Hindlimb muscle (tissue), 1 donor: ENCODE data around the gene USP6NL. TPM values are rescaled to one million over a fixed set of nuclear protein-coding genes. Genes with fewer than 3 reads are reported as not detected.

Experiments used
- DNase-seq: peaks from one replicate; pipeline ENCODE4 v3.0.0-alpha.2; 2013
- polyA plus RNA-seq: library from polyadenylated mRNA; unstranded; fragments of 120-200 nt; gene quantifications from one replicate; pipeline ENCODE4 v1.2.1, GENCODE V29; 2013; ENCODE audit not compliant: insufficient read length

The USP6NL gene
- polyA plus RNA-seq, 1 donor: 8.6 TPM

DNA sequence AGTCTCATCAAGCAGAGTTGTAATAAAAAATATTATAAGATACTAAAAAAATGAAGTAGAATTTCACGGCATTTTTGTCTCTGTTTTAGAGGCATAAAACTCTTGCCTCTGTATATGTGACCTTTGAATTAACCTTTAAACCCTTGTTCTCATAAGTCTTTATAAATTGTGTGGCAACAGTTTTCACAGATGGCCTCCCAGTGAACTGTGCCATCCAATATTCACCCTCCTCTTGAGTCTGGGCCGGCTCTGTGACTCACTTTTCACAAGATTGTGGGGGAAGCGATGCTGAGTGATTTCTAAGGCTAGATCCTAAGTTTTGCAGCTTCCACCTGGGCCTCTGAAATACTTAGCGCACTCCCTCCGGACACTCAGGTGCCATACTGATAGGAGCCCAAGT is 4.6 kb upstream of the USP6NL start:
- no peak for DNase-seq

DNA sequence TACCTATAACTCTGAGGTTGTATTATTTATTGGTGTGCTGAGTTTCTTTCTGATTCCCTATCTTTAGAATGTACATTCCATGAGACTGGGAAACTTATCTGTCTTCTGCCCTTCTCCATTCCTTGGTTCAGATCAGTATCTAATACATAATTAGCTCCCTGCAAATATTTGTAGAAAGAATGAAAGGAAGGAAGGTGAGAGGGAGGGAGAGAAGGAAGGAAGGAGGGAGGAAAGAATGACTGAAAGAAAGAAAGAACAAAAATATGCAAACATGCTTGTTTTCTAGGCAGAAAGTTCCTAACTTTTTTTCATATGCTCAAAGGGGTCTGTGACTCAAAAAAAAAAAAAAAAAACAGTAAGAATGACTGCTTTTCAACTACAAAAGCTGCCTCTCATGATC is 3.9 kb upstream of the USP6NL start:
- DNase-seq: no peak

DNA sequence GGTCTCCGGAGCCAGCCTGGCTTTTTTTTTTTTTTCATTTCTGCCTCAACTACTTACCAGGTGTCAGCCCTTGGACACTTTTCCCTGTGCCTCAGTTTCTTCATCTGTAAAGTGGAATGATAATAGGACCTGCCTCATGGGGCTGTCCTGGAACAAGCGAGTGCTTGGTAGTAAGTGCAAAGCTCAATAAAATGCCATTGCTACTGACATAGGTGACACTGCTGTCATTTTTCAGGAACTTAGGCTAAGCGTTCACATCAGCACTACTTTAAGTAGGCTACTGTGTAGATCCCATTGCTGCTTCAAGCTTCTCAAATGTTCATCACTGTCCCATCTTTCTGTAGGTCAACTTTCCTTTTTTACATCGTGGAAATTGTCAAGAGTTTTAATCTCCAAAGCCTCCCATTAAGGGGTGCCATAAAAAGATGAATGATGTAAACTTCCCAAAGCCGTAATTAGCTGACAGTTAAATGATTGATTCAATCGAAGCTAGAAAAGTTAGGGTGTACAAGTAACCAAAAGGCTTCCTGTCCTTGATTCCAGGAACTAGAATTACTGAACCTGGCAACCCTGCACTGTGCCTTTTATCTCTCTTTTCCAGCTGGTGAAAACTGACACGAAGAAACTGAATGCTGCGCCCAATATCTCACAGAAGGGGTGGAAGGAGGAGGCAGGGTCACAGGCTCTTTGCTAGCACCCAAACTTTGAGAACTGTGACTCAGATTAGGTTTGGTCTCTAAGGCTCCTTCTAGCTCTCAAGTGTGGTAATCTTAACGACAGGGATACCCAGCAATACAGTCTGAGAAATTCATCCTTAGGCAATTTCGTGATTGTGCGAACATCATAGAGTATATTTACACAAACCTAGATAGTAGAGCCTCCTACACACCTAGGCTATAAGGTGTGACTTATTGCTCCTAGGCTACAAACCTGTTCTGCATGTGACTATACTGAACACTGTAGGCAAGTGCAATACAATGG is 861 bp upstream of the USP6NL start:
- peak; percentile 9 for DNase-seq

DNA sequence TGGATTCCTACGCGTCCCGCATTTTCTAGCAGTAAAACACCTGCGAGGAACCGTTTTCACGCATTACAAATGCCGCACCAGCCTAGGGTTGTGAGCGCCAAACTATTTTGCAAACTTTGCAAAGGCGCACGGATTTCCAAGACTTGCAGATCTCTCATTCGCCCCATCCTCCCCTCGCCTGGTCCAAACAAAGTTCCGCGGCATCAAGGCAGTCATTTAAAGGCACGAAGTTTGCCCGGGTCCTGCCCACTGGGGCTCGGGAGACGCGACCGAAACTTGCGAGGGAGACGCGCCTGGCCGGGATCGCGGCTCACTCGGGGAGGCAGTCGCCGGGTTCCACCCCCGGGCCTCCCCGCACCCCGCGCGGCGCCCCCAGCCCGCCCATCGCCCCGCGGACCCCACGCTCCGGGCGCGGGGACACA is 613 bp downstream of the USP6NL start:
- DNase-seq: peak; percentile 24

DNA sequence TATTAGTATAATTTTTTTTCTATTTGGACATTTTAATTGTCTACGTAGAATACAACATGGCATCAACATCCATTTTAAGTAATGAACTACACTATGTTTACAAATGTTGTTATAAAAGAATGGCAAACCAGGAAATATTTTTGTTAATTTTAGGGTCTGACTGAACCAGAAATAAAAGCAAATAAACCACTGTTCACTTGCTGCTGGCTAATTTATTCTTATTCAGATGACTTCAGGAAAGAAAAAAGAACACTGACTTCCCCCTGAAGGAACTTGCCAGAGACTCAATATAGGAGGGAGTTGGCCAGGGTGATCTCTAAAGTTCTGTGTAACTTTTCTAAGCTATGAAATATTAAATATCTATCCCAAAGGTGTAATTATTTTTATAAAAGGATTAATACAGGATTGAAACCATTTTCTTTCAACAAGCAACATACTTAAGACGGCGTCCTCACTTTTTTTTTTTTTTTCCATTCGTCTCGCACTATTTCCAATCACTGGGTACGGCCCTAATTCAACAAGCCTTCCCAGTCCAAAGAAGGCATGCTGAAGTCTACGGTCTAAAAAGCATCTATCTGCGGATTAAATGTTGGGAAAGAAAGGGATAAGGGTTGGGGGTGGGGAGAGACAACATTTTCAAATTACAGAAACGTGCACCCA is 1.2 kb downstream of the USP6NL start:
- DNase-seq: peak; percentile 8

DNA sequence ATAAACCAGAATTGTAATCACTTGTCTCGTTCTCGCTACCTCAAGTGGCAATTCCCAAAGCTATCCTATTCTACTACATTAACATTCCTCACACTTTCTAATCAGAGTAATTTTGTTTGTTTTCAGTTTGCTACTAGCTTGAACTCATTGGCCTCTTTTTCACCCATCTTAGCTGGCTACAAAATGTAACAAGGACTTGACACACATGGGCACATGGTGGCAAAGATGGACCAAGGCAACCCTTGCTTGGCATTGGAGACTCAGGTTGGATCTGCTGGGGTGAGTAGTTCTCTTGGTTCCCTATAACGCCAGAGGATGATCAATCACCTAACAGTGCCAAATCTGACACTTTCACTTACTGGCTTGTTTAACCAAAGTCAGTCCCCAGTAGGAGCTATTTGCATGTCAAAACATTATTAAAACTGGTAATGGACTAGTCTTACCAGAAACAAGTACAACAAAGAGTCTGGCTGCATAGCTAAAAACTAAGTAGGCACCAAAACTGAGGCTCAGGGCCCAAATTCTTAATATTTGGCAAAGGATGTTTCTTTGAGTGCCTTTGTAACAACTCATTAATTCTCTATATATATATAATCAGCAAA is 1.9 kb downstream of the USP6NL start:
- no peak for DNase-seq

DNA sequence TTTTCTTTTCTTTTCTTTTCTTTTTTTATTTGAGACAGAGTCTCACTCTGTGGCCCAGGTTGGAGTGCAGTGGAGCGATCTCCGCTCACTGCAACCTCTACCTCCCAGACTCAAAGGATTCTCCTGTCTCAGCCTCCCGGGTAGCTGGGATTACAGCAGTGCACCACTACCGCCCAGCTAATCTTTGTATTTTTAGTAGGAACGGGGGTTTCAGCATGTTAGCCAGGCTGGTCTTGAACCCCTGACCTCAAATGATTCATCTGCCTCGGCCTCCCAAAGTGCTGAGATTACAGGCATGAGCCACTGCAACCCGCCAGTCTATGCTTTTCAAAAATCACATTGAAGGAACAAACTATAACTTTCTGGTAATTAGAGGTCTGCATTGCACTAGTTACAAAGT is 2.4 kb downstream of the USP6NL start:
- no peak for DNase-seq

DNA sequence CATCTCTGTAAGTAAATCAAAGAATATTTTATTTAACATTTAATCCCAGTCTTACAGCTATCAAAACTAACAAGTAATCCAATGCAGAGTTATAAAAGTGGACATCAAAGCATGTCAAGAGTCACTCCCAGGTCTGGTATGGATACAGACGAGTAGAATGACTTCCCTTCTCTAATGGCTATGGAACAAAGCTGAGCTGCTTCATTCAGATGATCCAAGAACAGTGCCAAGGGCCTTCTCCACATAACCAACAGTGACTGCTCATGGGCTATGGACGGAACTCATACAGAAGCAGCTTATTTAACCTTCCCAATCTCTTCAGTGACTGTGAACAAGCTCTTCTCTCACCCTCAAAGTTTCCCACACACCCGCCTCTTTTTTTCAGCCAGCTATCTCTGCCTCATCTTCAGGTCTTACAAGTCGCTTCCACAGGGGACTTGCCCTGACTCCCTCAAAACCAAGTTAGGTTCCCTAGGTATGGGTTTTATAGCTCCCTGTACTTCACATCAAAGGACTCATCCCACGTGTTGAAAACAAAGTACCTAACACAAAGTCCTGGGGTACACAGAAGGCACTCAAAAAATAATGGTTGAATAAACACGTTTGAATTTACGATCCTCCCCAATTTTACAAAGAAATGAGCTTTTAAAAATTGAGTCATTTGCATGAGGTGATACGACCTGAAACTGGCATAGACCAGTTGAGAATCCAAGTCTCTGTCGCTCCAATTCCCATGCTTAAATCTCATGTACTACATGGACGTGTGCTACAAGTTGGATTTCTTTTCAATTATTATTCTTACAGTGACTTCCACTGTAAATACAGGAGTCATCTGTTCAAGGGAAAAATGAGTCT is 3.1 kb downstream of the USP6NL start:
- no peak for DNase-seq

DNA sequence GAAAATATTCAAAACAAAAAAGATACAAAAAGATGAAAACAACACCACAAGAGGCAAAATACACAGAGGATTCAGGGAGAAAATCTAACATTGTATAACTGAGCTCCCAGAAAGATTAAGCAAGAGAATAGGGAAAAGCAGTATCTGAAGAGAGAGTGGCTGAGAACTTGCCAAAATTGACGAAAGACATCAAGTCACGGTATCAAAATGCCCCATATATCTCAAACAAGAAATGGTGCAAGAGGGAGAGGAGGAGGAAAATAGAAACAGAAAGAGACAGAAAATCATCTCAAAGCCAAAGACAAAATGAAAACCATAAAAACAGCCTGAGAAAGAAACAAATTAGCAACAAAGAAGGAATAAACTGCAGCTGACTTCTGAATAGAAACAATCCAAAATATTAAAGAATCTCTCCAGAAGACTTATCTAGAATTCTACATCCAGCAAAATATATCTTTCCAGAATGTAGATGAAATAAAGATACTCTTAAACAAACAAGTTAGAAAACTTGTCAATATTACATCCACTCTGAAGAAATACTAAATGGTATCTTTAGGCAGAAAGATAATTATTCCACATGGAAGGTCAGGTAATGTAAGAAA is 5.5 kb downstream of the USP6NL start:
- no peak for DNase-seq

DNA sequence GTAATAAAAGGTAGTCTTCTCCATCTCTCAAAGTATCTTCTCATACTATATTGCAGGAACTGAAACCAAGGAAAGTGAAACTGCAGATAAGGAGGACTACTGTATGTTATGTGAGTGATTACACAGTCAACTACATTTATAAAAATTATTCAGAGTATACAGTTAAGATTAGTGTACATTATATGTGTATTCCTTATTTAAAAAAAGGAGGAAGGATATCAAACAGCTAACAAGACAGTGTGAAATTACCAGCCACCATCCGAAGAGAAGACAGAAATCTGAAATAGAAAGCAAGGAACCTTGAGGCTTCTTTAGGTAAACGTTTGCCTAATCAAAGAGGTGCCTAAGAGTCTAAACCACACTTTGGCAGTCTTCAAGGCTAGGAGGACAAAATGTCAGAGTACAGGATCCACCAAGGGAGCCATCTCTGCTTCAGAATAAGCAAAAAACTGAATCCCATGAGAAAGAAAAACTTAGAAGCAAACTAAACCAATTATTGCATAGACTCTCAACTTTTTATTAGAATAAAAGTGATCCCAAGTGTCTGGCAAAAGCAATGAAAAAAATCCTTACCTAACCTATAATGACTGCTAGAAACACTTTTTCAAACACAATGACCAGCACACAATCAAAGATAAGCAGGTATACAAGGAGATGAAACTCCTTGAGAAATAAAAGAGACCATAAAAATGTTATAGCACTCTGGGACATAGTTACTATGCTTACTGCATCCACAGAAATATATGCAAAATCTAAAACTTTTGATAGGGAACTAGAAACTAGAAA is 6.4 kb downstream of the USP6NL start:
- DNase-seq: no peak

DNA sequence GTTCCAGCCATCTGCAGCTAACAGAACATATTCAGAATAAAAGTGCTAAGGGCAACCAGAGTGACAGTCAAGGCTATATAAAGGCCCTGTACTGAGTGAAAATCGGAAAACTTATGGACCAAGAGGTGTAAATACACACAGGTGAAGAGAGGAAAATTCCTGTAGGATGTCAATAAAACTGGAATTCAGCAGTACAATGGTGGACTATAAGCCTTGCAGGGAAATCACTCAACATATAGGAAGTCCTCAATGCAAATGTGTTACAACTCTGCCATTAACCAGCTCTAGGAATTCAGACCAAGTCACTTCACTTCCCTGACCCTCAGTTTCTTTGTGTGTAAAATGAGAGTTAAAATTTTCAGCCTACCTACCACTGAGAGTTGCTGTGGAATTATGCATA is 7.7 kb downstream of the USP6NL start:
- no peak for DNase-seq

DNA sequence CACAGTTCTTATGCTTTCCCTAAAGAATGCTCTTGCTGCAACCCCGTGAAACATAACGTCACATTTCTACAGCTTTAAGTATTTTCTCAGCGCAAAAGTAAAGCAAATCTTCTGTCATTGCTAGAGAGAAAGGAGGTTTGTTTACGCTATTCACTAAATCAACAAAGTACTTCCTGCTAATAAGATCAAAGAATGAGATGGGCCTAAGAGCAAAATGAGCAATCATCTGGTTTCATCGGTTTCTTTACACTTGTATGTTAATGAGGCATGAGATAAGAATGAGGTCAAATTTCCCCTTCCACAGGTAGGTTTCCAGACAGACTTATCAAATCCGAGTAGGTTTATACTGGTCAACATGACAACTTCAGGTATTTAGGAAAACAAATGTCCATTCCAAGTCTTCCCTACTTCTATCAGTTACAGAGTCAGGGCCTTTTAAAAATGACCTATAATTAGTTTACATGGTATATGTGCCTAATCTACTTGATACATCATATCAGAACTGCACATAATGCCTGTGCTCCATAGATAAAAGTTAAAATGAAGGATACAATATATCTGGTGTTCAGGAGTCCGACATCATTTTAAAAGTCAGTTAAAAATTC is 8.4 kb downstream of the USP6NL start:
- no peak for DNase-seq

DNA sequence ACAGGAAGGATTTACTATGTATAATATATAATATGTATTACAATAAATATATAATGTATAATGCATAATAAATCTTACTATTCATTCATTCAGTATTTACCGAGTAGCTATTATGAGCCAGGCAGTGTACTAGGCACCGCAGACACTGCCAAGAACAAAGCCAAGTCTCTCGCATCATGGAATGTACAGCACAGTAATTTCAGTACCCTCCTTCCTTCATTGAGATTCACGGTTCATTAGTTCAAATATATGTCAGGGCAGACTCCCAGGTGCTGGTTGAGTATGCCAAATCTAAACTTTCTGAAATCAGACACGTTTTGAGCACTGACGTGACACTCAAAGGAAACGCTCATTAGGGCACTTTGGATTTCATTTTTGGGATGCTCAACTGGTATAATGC is 9.1 kb downstream of the USP6NL start:
- DNase-seq: no peak

DNA sequence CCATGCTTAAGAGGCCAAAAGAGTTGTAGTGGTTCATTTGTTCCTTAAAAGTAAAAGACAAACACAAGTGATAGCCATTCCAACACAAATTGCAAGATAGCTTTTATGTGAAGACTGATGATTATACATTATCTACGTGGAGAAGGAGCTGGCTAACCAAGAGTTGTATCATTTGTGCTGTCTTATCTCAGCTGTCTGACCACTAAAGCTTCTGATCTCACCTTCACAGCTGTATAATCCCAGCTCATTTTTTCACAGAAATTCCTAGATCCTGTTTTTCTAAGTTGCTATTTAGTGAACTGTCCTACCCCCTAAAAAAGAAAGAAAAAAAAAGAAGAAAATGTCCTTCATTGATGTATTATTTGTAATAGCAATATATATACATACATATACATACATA is 9.8 kb downstream of the USP6NL start:
- no peak for DNase-seq

DNA sequence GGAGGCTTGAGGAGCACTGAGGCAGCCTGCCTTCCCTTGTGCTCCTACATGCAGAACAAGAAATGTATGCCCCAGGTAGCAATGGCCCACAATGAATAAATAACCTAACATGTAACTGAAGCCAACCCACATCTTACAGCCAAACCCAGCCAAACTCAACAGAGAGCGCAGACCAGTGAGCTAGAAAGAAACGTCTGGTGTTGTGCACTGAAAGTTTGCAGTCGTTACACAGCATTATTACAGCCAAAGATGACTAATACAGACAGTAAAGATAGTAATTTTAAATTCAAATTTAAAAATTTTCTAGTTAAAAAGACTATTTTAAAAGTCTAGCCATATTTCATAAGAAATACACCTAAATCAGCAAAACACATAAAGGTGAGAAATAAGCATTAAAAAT is 11.2 kb downstream of the USP6NL start:
- DNase-seq: no peak

DNA sequence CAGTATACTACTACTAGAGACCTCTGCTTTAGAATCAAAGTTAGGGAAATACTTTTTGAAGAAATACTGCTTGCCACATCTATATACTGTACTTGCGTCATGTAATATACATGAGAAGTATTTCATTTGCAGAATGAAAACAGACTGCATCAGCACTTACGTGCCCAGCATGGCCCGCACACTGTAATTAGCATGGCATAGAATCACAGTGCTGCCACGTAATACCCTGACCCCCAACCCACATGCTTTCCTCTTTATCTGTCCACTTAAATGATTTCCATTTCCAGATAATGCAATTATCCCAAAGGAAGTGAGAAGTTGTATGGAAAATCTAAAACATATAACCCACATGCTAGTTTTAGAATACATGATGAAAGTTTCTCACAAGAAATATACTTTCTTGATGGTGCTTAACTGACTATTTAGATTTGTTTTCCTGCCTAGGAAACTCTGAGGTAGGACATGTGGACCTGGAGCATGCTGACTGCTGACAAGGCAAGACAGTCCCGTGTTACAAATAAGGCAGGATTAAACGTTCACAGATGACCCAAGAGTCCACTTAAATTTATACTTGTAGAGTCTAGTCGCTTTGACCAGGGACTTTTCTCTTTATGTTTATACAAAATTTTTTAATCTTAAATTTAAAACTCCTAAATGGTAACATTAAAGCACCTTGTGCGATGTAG is 12.6 kb downstream of the USP6NL start:
- no peak for DNase-seq

DNA sequence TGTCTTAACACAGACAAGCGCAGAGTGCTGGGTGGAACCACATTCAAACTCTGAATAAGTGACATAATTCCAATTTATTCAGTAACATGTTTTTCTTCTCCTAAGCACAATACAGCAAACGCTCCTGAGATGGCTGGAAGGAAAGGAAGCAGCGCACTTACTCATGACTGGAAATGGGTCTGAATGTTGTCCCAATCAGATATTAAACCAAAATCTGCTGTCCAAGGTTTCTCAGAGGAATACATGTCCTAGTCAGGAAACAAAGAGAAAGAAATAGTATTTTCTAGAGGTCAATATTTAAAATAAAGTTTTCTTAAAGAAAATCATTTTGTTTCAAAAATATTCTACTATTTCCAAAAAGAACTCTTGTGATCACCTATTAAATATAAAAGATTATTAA is 14.0 kb downstream of the USP6NL start:
- no peak for DNase-seq

DNA sequence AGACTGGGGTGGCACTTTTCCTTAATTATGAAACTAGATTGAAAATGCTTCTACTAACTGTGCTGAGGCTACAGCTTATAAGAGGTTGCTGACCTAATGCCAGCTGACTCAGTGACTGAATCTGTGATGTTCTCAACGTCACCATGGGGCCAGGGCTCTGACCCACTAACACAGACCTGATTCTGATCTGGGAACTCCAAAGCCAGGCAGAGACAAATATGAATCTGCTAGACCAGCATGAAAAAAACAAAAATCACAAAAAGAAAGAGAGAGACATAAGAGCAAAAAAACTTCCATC is 16.1 kb downstream of the USP6NL start:
- DNase-seq: no peak

DNA sequence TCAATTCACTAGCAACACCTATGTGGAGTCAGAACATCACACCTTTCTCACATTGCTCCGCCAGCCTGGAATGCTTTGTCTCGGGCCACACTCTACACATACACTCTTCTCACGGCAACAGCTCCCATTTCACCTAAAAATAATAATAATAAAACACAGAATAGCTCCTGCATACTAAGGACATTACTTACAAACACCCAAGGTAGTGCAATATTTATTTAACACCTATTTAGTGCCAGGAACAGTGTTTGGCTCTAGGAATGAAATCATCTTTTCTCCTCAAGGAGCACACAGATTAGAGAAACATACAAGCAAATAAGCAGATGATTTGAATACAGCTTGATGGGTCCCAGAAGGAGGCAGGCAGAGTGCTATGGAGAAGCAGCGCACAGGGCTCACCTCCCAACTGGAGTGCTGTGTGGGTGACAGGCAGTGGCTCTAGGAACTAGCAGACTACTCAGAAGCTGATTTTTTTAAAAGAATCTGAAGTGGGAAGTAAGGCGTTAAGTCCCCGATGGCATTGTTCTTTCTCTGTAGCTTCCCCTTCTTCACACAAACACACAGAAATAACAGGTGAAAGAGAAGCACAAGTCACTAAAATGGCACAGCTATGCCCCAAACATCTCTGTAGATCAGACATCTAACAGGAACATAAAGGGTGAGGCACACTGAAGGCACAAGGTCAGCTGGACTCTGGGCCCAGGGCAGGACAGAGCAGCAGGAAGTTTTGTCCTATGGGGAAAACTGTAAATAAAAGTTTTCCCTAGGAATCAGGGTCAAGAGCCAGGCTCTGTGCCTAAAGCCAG is 16.7 kb downstream of the USP6NL start:
- no peak for DNase-seq

DNA sequence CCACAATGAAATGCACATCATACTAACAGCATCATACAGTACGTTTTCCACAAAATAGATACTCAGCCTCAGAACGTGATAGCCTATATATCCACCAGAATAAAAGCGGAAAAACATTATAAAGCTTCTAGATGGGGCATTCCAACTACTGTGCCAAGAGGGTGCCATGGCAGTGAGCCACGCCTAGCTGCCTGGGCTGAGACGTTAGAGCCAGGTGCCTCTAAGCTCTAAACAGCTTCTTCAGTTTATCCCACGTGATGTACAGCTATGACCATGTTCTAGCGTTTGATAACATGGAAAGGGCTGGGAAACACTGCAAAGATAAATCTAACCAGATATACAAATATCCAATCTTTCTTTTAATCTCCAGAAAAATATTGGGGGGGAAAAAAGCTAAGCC is 17.8 kb downstream of the USP6NL start:
- DNase-seq: no peak
